Vagina (tissue), 2 donors: Measurements from ENCODE around the gene LCT. TPM values are rescaled to one million over a fixed set of nuclear protein-coding genes. Genes with fewer than 3 reads are reported as not detected.

ENCODE experiments used
- DNase-seq, 2 donors: peaks; one replicate each; pipeline ENCODE4 v3.0.0-alpha.2; 2017; ENCODE audit errors: extremely low spot score in 2 of 2
- H3K27ac ChIP-seq: fragments of 200-600 bp; sonication (generic); one replicate; pipeline ENCODE4 v1.5.1; 2019
- H3K27me3 ChIP-seq: fragments of 200-600 bp; sonication (generic); one replicate; pipeline ENCODE4 v1.5.1; 2019
- H3K36me3 ChIP-seq, 2 donors: fragments of 200-600 bp; sonication (generic); one replicate each; pipeline ENCODE4 v1.5.1; 2017 to 2019
- H3K4me1 ChIP-seq: fragments of 200-600 bp; sonication (generic); one replicate; pipeline ENCODE4 v1.5.1; 2019
- H3K4me3 ChIP-seq, 2 donors: fragments of 200-600 bp; sonication (generic); 1 replicate in 1 of 2; 2 replicates in 1 of 2; pipeline ENCODE4 v1.5.1; 2016 to 2019
- H3K9me3 ChIP-seq: fragments of 200-600 bp; sonication (generic); one replicate; pipeline ENCODE4 v1.5.1; 2019
- POLR2A ChIP-seq, 2 donors: fragments of 450-650 bp; IDR thresholded peaks; one replicate each; pipeline ENCODE4 v1.6.1; 2017; ENCODE audit warnings: antibody characterized with exemption in 2 of 2, mild to moderate bottlenecking in 2 of 2, moderate library complexity in 2 of 2
- POLR2AphosphoS5 ChIP-seq, 2 donors: sonication (generic); formaldehyde crosslinking; IDR thresholded peaks; one replicate each; pipeline ENCODE4 v1.9.0; 2017; ENCODE audit warnings: antibody characterized with exemption in 2 of 2, mild to moderate bottlenecking in 2 of 2, low read depth in 1 of 2; ENCODE audit not compliant: insufficient read depth in 1 of 2
- intact Hi-C: fragments of 100-400 bp; cut with DNase I; formaldehyde crosslinking; loops from one replicate; pipeline ENCODE4 v1.15.1; 2023
- total RNA-seq: library from RNA; depleted of rRNA; stranded (reverse); fragments of >200 nt; gene quantifications from one replicate; pipeline ENCODE4 v1.2.3, GENCODE V29; 2016
- TF ChIP-seq, protein P1 (sequence below), 3 experiments: fragments of 450-650 bp in 2 of 3; fragments of 200-600 bp in 1 of 3; sonication (generic) in 1 of 3; IDR thresholded peaks; one replicate each; pipeline ENCODE4 v1.5.1; 2017 to 2019; ENCODE audit warnings: antibody characterized with exemption in 3 of 3, mild to moderate bottlenecking in 2 of 3, moderate library complexity in 2 of 3

Gene LCT
- total RNA-seq, 1 donor from 2014 or later: not detected

DNA sequence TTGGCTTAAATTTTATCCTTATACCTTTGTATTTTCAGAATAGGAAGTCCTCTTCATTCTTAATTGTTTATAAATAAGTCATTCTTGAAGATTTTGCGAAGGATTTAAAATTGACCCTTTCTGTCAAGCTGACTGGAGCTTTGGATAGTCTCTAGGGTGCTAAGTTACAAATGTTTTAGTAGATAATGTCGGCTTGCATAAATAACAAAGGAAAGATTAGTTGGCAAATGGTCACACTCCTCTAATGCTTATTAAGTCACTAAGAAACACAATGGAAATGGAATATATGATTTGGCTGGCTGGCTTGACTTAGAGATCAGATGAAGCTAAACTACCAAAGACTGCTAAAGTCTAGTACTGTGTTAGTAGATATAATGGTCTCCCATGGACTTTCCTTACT, 54.8 kb downstream of the LCT start:
- no peaks in the 10 kb centered on the region for H3K27me3 ChIP-seq
- DNase-seq: no peak
- TF ChIP-seq POLR2A (IDR thresholded peaks at IDR 0.05): no peak
- TF ChIP-seq POLR2AphosphoS5 (IDR thresholded peaks at IDR 0.05; ENCODE audit: insufficient read depth in 1 of 2, low read depth in 1 of 2): no peak
- TF ChIP-seq, protein P1, sequence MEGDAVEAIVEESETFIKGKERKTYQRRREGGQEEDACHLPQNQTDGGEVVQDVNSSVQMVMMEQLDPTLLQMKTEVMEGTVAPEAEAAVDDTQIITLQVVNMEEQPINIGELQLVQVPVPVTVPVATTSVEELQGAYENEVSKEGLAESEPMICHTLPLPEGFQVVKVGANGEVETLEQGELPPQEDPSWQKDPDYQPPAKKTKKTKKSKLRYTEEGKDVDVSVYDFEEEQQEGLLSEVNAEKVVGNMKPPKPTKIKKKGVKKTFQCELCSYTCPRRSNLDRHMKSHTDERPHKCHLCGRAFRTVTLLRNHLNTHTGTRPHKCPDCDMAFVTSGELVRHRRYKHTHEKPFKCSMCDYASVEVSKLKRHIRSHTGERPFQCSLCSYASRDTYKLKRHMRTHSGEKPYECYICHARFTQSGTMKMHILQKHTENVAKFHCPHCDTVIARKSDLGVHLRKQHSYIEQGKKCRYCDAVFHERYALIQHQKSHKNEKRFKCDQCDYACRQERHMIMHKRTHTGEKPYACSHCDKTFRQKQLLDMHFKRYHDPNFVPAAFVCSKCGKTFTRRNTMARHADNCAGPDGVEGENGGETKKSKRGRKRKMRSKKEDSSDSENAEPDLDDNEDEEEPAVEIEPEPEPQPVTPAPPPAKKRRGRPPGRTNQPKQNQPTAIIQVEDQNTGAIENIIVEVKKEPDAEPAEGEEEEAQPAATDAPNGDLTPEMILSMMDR (IDR thresholded peaks at IDR 0.05): no peak
- H3K4me1 ChIP-seq: no peaks in the 10 kb centered on the region
- no peaks in the 10 kb centered on the region for H3K9me3 ChIP-seq
- peaks cover 0 to 81% of the 10 kb centered on the region in 2 donors for H3K36me3 ChIP-seq
- no peak overlapping the region for H3K27ac ChIP-seq
- intact Hi-C loops: no loop called here
- H3K4me3 ChIP-seq: no peak overlapping the region

DNA sequence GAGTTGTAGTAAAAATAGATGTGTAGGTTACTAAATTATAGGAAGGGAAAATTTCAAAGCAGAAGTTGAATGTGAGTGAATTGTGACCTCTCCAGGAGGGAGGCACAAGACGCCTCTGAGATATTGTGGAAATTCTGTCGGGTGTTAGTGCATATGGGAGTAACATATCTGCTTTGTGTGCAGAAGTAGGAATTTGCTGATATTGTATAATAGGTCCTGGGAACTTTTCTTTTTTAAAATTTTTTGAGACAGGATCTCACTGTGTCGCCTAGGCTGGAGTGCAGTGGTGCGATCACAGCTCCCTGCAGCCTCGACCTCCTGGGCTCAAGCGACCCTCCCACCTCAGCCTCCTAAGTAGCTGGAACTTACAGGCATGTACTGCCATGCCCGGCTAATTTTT, 60.6 kb downstream of the LCT start:
- H3K4me3 ChIP-seq: no peak overlapping the region
- TF ChIP-seq POLR2A (IDR thresholded peaks at IDR 0.05): no peak
- TF ChIP-seq, protein P1 (IDR thresholded peaks at IDR 0.05): no peak
- no peak for TF ChIP-seq POLR2AphosphoS5 (IDR thresholded peaks at IDR 0.05; ENCODE audit: insufficient read depth in 1 of 2, low read depth in 1 of 2)
- peaks cover 8 to 92% of the 10 kb centered on the region in 2 donors for H3K36me3 ChIP-seq
- no peaks in the 10 kb centered on the region for H3K9me3 ChIP-seq
- intact Hi-C loops: no loop called here
- H3K27ac ChIP-seq: no peak overlapping the region
- H3K27me3 ChIP-seq: no peaks in the 10 kb centered on the region
- DNase-seq: no peak
- no peaks in the 10 kb centered on the region for H3K4me1 ChIP-seq

- TF ChIP-seq POLR2AphosphoS5 (IDR thresholded peaks at IDR 0.05; ENCODE audit: insufficient read depth in 1 of 2, low read depth in 1 of 2) (no peak), POLR2A (IDR thresholded peaks at IDR 0.05) (no peak)
- TF ChIP-seq, protein P1 (IDR thresholded peaks at IDR 0.05): no peak
- no peak for DNase-seq
- H3K4me1 ChIP-seq: no peaks in the 10 kb centered on the region
- H3K4me3 ChIP-seq: no peak overlapping the region
- intact Hi-C loops: no loop called here
- peaks cover 8 to 92% of the 10 kb centered on the region in 2 donors for H3K36me3 ChIP-seq
- no peaks in the 10 kb centered on the region for H3K27me3 ChIP-seq
- H3K9me3 ChIP-seq: no peaks in the 10 kb centered on the region
- H3K27ac ChIP-seq: no peak overlapping the region
Measured at GRCh38 chr2:135775420-135775819, 61.6 kb downstream of the LCT start.

DNA sequence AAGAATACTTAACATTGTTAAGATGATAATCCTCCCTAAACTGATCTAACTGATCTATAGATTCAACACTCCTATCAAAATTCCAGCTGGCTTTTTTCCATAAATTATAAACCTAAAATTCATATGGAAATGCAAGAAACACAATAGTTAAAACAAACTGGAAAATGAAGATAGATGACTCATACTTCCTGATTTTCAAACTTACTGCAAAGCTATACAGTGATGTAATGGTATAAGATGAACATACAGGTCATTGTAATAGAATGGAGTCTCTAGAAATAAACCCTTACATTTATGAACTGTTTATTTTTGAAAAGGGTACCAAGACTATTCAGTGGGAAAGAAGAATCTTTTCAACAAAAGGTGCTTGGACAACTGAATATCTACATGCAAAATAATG, 63.1 kb downstream of the LCT start:
- no peak overlapping the region for H3K4me3 ChIP-seq
- intact Hi-C loops: no loop called here
- H3K36me3 ChIP-seq: peaks cover 8 to 92% of the 10 kb centered on the region in 2 donors
- TF ChIP-seq, protein P1 (IDR thresholded peaks at IDR 0.05): no peak
- no peak for TF ChIP-seq POLR2A (IDR thresholded peaks at IDR 0.05)
- no peak for TF ChIP-seq POLR2AphosphoS5 (IDR thresholded peaks at IDR 0.05; ENCODE audit: insufficient read depth in 1 of 2, low read depth in 1 of 2)
- H3K9me3 ChIP-seq: no peaks in the 10 kb centered on the region
- DNase-seq: no peak
- no peak overlapping the region for H3K27ac ChIP-seq
- H3K27me3 ChIP-seq: no peaks in the 10 kb centered on the region
- no peaks in the 10 kb centered on the region for H3K4me1 ChIP-seq

DNA sequence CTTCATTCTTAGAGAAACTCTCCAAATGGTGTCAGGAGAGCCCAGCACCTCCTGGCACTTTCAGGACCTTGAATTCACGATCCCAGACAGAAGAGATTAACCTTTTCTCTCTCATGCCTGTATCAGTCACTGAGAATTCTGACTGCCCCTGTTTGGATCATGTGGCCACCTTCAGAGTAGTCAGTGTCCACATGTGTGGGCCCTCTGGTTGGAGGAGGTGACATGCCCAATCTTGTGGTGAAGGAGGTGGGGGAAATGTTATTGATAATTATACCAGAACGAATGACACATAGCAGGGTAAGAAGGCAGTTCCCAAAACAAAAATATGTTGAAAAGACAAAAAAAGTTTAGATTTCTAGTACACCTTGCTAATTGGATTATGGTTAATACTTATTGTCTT, 63.7 kb downstream of the LCT start:
- H3K4me1 ChIP-seq: no peaks in the 10 kb centered on the region
- H3K4me3 ChIP-seq: no peak overlapping the region
- H3K36me3 ChIP-seq: peaks cover 8 to 92% of the 10 kb centered on the region in 2 donors
- H3K27me3 ChIP-seq: no peaks in the 10 kb centered on the region
- no peak for DNase-seq
- H3K27ac ChIP-seq: no peak overlapping the region
- H3K9me3 ChIP-seq: no peaks in the 10 kb centered on the region
- TF ChIP-seq, protein P1 (IDR thresholded peaks at IDR 0.05): no peak
- TF ChIP-seq POLR2AphosphoS5 (IDR thresholded peaks at IDR 0.05; ENCODE audit: insufficient read depth in 1 of 2, low read depth in 1 of 2) (no peak), POLR2A (IDR thresholded peaks at IDR 0.05) (no peak)
- intact Hi-C loops: no loop called here
